SIG-M5 (cell line): ENCODE measurements around the gene MKNK1.

Source experiments
- DNase-seq: peaks from one replicate; lab custom pipeline; 2025; lab: John Stamatoyannopoulos, UW

MKNK1 gene

DNA sequence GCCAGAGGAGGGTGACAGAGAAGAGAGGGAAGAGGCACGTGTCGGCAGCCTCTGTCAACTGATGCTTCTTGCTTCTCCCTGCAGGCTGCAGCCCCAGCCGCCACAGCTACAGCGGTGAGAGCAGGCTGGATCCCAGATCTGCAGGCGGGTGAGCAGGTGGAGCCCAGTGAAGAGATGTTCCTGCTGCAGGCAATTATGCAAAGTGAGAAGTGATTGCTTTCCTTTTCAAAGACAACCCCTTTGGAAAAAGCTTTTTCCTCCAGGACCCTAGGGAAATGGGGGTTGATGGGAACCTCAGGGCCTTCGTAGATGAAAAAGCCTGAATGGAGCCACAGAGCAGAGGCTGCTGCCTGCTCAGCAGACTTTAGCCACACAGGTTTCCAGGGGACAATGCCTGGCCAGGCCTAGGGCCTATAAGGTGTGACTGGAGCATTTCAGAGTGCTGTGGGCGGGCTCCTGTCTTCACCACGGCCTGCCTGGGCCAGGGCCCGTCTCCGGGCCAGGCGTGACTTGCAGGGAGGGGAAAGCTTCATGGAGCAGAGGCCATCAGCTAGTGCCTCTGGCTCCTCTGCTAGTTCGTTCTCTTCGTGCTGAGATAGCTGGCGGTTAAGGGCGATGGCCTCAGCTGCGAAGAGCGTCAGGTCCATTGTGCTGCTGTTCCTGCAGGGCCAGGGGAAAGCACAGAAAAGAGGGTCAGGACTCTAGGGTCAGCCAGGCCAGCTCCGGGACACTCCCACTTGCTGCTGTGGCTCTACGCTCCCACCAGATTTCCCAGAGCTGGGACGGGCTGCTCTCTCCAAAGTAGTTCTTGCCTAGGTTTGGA, 45.7 kb downstream of the MKNK1 start:
- DNase-seq: no peak

DNA sequence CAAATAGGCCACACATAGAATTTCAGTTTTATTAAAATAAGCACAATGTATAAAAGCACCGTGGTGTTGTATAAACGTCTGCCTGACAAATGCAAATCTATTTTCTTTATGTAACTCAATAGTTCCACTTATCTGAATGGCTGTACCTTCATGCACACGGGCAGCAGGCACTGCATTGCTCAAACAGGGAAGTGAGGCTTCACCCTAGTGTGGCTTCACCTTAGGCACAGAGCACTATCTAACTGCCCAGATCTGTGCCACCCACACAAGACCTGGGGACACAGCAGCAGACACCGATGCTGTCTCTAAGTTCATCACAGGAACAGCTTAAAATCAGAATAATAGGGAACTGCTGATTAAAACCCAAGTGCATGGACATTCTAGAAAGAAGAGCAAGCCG, 46.7 kb downstream of the MKNK1 start:
- DNase-seq: no peak

DNA sequence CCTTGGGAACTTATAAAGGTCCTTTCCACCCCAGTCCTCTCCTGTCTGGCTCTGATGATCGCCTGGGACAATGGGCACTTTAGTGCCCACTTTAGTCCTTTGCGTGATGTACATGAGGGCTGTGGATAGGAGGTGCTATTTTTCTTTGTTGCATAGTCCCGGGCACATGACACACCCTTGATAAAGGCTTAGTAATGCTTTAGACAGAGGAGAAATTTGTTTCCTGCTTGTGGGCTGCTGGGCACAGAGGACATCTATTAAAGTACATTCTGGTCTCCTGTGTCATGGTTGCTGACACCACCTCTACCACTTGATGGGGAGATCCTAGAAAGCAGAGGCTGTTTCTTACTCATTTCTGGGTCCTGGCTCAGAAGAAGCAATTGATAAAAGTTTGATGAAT, 47.2 kb downstream of the MKNK1 start:
- DNase-seq: no peak

DNA sequence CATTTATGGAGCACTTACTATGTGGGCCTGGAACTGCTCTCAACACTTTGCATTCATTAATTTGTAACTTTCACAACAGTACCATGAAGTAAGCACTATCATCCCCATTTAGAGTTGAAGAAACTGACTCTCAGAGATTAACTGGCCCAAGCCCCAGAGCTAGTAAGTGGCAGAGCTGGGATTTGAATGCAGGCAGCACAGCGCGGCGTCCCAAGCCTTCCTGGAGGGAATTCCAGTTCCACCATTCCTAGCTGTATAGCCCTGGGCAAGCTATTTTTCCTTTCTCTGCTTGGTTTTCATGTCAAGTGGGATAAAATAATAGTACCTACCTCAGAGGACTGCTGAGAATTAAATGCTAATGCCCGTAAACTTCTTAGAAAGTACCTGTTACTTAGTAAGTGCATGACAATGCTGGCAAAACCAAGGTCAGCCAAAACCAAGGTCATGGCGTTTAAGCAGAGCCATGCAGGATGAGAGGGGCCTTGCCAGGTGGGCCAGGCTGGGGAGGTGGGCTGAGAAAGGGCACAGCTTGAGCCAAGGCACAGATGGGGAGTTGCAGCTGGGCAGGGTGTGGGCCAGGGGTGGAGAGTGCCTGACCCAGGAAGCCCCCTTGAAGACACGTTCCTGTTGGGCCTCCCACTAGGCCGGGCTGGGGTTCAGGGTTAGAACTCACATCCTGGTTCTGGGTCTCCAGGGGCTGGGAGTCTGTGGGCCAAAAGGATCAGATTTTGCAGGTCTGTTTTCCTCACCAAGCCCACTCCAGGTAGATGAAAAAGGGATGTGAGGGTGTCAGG, 48.0 kb downstream of the MKNK1 start:
- no peak for DNase-seq

DNA sequence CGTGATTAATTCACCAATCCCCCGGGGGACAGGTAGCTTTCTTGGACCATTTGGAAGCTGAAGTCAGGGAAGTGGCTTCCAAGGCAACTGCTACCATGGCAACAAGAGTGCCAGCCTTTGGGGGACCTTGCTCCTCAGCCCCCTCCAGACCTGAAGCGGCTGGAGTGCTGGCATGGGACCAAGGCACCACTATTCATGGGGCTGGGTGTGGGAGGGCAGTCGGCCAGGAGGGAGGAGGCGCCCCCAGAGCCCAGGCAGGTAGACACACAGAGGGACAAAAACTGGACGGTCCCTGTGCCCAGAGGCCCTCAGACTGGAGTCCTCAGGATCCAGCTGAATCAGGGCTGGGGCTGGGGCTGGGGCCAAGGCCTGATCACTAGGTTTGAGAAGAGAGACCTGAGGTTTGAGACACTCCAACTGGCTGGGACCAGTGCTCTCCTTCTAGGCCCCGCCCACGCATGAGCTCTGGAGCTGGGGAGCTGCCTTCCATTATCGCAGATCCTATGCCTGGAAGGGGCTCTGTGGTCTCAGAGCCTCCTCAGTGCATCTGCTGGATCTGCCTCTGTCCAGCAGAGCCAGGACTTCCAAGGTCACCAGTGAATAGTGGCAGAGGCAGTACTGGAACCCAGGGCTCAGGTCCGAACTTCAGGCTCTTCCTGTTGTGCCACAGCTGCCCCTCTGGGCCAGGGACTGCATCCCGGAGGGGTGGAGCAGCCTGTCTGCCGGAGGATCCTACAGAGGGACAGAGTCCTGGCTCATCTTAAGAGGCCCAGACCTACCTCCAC, 49.3 kb downstream of the MKNK1 start:
- no peak for DNase-seq

DNA sequence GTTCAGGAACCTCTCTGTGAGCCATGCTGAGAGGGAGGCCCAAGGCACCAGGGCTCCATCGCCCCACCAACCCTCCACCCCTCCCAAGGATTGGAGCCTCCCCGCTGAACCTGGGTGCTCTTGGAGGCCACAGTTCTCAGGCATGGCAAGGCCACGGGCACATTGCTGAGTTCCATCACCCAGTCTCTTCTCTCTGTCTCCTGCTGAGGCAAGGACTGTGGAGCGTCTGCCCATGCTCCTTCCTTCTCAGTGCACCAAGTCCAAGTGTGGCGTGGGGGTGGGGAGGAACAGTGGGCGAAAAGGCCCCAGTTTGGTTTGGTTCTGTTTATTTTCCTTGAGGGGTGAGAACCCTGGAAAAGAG, 49.9 kb downstream of the MKNK1 start:
- DNase-seq: no peak

DNA sequence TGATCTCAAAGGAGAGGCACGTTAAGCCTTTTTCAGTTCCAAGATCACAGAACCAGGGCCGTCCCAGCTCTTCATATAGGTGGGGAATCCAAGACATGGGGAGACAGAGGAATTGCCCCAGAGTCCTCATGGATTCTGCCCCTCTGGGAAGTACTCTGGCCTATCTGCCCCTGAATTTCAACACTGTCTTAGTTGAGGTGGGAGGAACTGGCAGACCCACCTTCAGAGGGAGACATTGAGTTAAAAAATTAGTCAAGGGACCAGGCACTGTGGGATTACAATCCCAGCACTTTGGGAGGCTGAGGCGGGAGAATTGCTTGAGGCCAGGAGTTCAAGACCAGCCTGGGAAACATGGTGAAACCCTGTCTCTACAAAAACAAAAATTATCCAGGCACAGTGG, 50.6 kb downstream of the MKNK1 start:
- DNase-seq: no peak

DNA sequence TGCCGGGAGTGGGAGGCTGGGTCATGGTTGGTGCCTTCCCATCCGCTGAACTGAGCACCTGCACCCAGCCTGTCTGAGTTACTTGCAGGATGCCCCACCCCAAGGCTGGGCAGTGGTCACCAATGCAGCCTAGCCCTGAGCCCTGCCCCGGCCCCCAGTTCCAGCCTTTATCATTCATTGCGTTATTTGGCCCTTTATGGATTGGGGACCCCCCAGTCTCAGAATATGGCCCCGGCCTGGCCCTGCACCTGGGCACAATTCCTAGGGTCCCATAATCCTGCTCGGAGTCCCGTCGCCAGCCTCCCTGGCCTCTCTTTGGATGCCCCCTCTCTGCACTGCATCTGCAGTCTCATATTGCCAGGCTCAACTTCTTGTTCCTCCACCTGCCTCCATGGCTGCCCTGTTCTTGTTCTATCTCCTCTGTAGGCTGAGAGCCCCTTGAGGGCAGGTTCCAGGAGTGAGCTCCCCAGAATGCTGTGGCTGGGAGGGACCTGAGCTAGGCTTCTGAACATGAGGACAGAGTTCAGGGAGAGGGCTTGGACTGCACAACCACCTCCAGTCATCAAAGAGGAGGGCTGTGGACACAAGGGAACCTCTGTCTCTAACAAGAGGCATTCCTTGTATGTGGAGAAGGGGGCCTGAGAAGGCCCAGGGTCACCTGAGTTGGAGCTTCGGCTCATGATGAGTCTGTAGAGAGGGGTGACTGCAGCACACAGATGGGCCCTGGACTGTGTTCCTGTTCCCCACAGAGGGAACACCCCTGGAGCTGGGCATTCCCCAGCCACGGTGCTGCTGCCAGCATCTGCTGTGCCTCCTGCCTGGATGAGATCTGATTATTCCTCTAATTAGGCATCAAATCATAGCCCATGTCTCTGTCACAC, 51.5 kb downstream of the MKNK1 start:
- DNase-seq: no peak

DNA sequence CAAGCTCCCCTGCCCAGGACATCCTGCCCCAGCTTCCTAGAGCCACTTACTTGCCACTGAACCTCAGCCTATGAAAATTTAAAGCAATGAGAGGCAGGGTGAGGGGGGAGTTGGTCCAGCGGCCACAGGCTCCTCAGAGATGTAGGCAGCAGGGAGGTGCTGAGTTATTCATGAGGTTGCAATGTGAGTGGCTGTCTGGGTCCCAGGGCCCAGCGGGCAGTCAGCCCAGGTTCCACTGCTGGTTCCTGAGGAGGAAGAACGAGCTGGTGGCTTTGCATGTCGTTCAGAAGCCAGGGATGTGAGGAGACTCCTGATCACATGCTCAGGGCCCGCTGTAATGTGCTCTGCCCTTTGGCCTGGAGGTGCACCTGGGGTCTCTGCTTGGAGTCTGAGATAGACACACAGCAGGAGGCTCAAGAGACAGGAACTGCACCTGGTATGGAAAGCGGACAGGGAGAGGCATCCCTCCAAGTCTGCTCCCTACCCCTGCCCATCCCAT, 52.4 kb downstream of the MKNK1 start, which contains the start of gene KNCN:
TSS of gene KNCN (minus strand) at position 51 of the 499 bp plus-strand sequence. CDS start 432 bp downstream, outside the sequence.
- no peak for DNase-seq

DNA sequence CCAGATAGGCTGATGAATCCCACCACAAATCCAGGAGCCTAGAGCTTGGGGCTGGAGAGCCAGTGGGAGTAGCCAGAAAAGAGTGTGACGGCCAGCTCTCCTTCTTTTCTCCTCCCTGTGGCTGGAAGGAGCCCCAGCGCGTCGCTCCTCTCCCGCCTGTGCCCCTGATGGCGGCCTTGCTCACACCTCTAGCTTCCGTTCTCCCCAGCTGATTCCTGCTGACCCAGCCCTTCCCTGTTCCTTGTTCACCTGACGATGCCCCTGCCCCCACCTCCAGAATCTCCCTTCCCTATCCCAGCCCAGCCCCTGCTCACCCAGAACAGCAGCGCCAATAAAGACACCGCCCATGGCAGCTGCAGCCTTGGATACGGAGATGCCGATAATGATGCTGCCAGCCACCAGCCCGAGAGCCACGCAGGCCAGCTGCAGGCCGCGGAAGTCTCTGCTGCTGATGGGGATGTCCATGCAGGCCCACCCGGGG, 53.3 kb downstream of the MKNK1 start:
- DNase-seq: no peak

DNA sequence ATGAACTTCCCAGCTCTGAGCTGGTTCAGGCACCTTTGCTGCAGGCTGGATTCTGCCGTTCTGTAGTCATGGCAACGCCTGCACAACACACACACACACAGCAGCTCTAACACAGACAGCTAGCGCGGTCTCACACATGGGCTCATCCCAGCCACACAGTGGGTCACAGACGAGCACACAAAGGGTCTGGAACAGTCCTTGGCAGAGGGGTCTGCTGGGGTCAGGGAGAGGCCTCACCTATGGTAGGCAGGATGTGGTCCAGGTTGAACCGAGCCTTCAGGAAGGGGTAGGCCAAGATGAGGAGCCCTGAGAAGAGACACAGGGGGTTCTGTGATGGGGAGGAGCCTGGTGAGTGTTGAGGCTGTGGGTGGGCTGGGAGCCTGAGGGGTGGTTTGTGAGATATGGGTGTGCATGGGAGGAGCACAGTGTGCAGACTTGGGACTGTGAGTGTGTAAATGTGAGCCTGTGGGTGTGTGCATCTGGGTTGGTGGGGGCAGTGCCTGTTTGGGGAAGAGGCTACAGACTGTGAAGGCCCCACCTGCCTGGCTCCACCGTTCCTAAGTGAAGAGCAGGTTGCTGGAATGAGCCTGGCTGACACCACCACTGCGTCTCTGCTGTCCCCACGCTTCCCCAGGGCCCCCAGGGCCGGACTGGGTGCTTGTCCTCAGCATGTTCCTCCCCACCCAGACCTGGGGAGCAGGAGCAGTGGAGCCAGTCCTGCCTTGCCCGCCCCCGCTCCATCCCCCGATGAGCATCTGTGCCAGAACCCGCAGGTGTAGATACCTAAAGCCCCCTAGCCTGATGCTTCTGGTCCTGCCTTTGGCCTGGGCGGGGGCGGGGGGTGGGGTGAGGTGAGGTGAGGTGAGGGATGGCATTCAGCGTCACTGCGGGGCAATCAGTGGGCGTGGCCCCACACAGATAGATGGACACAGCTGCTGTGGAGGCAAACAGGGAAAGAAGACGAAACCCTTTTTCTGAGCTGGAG, 54.1 kb downstream of the MKNK1 start:
- no peak for DNase-seq

DNA sequence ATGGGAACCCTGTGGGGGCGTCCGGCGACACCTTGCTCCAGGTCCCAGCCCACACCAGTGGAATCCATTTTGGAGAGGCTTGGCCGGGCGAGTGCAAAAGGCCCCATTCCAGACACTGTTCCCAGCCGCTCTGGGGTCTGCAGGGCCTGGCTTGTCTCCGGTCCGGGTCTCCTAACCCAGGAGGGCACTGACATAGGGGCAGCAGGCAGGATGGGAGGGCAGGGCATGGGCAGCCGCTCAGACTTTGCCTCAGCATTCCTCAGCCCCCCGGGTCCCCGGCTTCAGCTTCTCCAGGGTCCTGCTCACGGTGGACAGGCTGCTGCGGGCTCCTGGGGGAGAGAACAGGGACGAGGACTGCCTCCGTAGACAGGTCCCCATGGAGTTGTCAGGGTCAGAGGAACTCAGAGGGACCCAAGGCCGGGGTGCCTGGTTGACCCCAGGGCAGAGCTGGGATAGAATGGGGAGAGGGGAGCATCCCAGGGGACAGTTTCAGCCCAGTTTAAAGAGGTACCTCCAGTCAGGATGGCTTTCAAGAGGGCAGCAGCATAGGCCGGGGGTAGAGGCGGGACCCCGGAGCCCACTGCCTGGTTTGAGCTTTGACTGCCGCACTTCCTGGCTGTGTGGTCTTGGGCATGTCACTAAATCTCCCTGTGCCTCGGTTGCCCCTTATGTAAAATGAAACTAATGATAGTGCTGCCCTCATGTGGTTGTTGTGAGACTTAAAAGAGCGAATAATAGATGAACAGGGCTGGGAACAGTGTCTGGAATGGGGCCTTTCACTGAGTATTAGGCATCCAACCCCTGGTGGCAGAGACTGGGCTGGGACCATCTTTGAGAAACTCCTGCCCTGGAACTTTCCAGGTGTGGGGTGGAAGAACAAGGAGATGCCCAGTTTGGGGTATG, 56.3 kb downstream of the MKNK1 start:
- DNase-seq: no peak

DNA sequence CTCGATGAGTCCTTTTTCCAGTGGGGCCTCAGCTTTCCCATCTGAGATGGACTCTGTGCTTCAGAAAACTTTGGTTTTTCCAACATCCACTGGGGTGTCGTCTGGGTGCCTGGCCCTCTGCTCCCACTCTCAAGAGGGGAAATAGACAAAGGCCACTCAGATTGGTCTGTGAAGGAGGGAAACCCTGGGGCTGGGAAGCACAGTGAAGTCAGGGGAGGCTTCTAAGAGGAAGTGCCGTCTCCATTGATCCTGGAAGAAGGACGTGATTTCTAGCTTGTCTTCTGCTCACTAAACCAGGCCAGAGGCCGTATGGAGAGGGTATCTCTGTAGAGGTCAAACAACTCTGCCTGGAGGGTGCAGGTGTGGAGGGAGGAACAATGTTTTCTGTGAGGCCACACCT, 57.9 kb downstream of the MKNK1 start:
- no peak for DNase-seq

DNA sequence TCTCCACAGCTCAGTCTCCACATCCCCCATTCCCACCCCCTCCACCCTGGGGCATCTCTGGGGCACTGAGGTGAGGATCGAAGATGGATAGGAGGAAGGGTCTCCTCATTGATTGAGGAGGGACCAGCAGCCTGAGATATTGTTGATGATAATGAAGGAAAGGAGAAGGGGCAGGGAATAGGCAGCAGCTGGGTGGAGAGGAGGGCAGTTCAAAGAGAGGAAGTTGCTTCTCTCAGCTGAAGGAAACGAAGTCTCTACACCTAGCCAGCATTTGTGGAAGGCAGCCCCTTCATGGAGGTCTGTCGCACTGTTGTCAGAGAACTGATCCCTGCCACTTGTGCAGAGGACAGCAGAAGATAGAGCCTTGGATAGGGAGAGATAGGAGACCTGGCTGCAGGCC, 58.3 kb downstream of the MKNK1 start:
- no peak for DNase-seq

DNA sequence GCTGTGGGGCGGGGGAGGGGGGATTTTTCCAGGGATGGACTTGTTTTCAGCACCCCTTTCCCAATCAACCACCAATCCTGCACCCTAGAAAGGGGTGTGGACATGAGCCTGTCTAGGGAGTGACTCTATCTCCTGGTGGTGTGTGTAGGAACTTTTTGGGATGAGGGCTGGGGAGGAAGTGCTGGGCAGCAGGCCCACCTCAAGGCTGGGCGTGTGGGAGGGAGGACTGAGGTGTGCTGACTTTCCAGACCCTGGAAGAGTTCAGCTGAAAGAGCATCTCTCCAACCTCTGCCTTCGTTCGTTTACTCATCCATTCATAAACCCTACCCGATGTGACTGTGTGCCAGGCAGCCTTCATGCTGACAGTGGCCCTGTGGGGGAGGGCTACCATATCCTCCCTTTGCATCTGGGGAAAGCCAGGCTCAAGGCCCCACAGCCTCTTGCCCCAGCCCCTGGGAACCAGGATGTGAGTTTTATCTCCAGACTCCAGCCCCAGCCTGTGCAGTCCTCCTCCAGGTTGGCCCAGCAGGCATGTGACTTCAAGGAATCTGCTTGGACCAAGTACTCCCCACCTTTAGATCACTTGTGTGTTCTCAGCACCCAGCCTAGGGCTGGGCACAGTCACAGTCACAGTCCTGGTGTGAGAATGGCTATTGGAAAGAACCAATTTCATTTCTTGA, 59.4 kb downstream of the MKNK1 start:
- DNase-seq: no peak

DNA sequence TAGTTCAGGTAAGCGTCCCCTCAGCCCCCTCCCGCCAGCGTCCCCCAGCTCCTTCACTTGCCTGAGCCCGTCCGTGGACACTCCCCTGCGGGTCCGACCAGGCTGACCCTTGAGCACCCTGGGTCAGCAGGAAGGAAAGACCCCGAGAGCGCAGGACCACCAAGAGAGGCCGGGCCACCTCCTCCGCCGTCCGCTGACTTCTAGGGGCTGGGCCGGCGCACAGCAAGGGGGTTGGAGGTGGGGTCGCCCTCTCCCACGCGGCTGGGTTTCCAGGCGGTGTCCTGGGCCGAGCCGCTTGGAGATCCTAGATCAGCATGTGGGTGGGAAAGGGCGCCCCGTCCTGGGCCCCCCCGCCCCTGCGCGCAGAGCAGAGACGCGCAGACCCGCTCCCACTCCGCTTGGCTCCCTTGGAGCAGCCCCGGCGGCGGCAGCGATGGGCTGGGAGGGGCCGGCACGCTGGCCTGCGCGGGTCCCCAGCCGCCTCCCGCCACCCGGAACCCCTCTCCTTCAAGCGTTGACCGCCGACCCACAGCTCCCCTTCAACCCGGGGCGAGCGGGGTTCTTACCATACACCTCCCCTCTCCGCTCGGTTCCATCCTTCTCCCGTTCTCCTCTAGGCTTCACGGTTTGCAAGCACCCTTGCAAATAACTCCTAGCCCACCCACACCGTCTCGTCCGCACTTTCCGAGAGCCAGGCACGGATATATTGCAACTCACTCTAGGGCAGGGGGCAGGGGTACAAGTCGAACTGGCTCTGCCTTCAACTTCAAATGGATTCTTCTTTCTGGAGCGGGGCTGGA, 60.1 kb downstream of the MKNK1 start:
- no peak for DNase-seq

DNA sequence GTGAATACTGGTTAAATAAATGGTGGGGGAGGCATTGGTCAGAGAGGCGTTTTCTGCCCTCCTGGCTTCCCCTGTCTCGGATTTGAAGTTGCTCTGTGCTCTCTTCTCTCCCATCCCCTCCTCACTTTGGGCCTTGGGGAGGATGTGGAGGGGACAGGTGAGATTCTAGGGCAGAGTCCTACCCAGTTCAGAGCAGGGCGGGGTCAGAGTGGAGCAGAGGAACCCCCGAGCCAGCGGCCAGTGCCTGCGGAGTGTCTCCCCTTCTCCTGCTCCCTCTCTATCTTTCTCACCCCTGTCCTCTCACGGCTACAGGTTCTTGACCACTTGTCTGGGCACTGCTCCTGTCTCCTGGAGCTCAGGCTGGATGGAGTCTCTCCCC, 60.7 kb downstream of the MKNK1 start:
- no peak for DNase-seq

DNA sequence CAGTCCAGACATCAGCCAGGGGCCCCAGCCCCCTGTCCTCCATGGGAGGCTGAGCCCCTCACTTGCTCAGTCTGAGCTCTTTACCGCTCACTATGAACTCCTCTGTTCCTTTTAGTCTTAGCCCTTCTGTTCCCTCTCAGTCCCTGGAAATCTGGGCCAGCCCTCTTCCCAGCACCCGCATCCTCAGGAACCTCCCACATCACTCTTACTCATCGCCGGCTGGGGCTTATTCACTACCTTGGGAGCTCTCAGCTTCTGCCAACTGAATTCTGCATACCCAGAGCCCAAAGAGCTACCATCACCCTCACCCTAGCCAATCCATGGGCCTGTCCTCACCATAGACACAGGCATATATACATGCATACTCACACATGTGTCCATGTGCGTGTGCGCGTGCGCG, 64.1 kb downstream of the MKNK1 start:
- no peak for DNase-seq
